Tibial nerve (tissue), 4 donors: ENCODE data around the gene BPI. TPM values are rescaled to one million over a fixed set of nuclear protein-coding genes. Genes with fewer than 3 reads are reported as not detected.

Experiments used
- DNase-seq, 2 donors: peaks; one replicate each; pipeline ENCODE4 v3.0.0-alpha.2; 2019; ENCODE audit warnings: low spot score in 2 of 2
- H3K27ac ChIP-seq, 4 donors: fragments of 200-600 bp; sonication (generic) in 3 of 4; one replicate each; pipeline ENCODE4 v1.5.1; 2017 to 2019; ENCODE audit warnings: mild to moderate bottlenecking in 1 of 4
- H3K27me3 ChIP-seq, 2 donors: fragments of 200-600 bp; sonication (generic) in 1 of 2; one replicate each; pipeline versions ENCODE4 v1.5.1 to v1.6.0; 2017 to 2019
- H3K36me3 ChIP-seq, 3 donors: fragments of 200-600 bp; sonication (generic); one replicate each; pipeline ENCODE4 v1.5.1; 2018 to 2019
- H3K4me1 ChIP-seq, 4 donors: fragments of 200-600 bp; sonication (generic) in 3 of 4; one replicate each; pipeline ENCODE4 v1.5.1; 2017 to 2019
- H3K4me3 ChIP-seq, 4 donors: fragments of 200-600 bp; sonication (generic) in 3 of 4; one replicate each; pipeline ENCODE4 v1.5.1; 2017 to 2019; ENCODE audit warnings: mild to moderate bottlenecking in 1 of 4, moderate library complexity in 1 of 4
- H3K9me3 ChIP-seq, 4 donors: fragments of 200-600 bp; sonication (generic) in 3 of 4; one replicate each; pipeline ENCODE4 v1.5.1; 2017 to 2019
- EP300 ChIP-seq, 2 donors: sonication (generic); formaldehyde crosslinking; IDR thresholded peaks; one replicate each; pipeline ENCODE4 v1.6.1; 2017; ENCODE audit warnings: antibody characterized with exemption in 2 of 2, mild to moderate bottlenecking in 1 of 2
- POLR2A ChIP-seq, 2 donors: fragments of 450-650 bp; IDR thresholded peaks; one replicate each; pipeline ENCODE4 v1.6.1; 2017; ENCODE audit warnings: antibody characterized with exemption in 2 of 2, mild to moderate bottlenecking in 2 of 2, moderate library complexity in 2 of 2
- WGBS, 2 donors: methylation state at CpG; one replicate each; pipeline ENCODE4 v1.1.5; 2018; 5-methylcytosine and 5-hydroxymethylcytosine counted together
- total RNA-seq, 4 donors: library from RNA; depleted of rRNA; stranded (reverse); fragments of >200 nt; gene quantifications; one replicate each; pipeline ENCODE4 v1.1.0, GENCODE V29; 2016
- TF ChIP-seq, protein P1 (sequence below), 5 experiments: fragments of 200-600 bp in 3 of 5; fragments of 450-650 bp in 2 of 5; sonication (generic) in 3 of 5; IDR thresholded peaks; one replicate each; pipeline ENCODE4 v1.5.1; 2016 to 2019; ENCODE audit warnings: antibody characterized with exemption in 5 of 5, mild to moderate bottlenecking in 3 of 5, moderate library complexity in 2 of 5

Gene BPI
- total RNA-seq, 4 donors from 2014 or later = 0.84 TPM; not detected in 3

DNA sequence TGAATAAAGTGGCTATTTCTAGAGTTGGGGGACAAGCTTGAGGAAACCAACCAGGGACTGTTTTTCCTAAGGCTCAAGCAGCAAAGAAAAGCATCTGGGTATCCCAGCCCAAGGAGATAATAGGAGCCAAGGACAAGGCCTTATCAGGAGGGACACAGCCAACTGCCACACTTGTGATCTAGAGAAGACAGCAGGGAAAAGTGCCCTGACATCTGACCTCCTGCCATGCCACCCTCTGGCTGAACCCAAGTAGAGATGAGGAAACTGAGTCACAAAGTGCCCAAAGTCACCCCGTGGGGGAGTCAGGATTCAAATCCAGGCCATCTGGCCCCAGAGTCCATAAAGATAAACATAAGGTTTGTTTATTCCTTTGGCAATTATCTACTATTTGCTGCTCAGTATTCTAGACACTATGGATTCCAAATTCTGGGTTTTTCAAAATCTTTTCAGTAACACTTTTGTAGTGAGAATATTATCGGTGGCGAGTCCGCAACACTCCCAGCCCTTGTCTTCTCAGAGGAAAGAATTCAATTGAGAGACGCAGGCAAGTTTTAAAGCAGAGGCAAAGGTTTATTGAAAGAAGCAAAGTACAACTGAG, 38.9 kb downstream of the BPI start:
- no peak for TF ChIP-seq POLR2A (IDR thresholded peaks at IDR 0.05)
- TF ChIP-seq, protein P1, sequence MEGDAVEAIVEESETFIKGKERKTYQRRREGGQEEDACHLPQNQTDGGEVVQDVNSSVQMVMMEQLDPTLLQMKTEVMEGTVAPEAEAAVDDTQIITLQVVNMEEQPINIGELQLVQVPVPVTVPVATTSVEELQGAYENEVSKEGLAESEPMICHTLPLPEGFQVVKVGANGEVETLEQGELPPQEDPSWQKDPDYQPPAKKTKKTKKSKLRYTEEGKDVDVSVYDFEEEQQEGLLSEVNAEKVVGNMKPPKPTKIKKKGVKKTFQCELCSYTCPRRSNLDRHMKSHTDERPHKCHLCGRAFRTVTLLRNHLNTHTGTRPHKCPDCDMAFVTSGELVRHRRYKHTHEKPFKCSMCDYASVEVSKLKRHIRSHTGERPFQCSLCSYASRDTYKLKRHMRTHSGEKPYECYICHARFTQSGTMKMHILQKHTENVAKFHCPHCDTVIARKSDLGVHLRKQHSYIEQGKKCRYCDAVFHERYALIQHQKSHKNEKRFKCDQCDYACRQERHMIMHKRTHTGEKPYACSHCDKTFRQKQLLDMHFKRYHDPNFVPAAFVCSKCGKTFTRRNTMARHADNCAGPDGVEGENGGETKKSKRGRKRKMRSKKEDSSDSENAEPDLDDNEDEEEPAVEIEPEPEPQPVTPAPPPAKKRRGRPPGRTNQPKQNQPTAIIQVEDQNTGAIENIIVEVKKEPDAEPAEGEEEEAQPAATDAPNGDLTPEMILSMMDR (IDR thresholded peaks at IDR 0.05) = no peak
- TF ChIP-seq EP300 (IDR thresholded peaks at IDR 0.05) = no peak
- Histone ChIP-seq H3K9me3 (peaks cover 0 to 8% (median 0%) of the 10 kb centered on the region in 4 donors), H3K4me1 (peaks cover 0 to 74% (median 6%) of the 10 kb centered on the region in 4 donors), H3K27me3 (no peaks in the 10 kb centered on the region), H3K4me3 (peak overlapping the region in 2 of 4 donors; percentile 2 to 34), H3K36me3 (no peaks in the 10 kb centered on the region), H3K27ac (peak overlapping the region; percentile 2 to 82 (median 58))
- no peak for DNase-seq
- 41 to 43% methylated on average over 5 of the region's 5 CpGs for WGBS, 2 donors

DNA sequence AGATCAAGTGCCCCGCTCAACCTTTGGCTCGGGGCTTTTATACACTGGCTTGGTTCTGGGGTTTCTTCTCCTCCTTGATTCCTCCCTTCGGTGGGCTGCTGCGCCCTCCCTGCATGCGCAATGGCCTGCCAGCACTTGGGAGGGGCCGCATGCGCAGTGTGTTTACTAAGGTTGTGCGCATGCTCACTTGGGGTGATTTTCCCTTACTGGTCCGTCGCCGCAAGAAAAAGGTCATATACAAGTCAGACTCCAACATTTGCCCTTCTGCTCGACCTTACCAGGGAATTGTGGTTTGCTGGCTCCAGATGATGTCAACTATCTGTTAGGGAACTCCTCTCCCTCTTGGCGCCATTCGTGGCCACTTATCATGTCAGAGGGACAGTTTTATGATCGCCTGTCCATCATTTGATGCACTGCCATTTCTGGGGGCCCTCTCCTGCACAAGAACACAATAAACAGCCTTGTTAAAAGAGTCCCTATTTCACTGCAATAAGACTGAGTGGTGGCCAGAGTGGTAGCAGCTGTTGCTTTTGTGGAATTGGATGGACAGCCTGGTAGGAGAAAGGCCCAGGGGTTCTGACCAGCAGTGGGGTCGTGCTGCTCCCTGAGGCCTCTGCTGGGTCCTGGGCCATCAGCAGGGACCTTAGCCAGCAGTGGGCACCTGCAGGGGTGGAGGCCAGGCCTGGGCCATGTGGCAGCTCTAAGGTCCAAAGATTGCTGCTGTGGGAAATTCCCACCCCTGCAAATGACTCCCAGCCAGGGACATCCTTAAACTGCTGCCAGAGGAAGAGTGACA, 39.6 kb downstream of the BPI start:
- H3K4me1 ChIP-seq = peaks cover 0 to 67% (median 6%) of the 10 kb centered on the region in 4 donors
- peak; percentile 24 to 44 for DNase-seq
- H3K4me3 ChIP-seq = peak overlapping the region in 2 of 4 donors; percentile 2 to 34
- H3K27ac ChIP-seq = peak overlapping the region; percentile 2 to 82 (median 58)
- no peaks in the 10 kb centered on the region for H3K36me3 ChIP-seq
- no peaks in the 10 kb centered on the region for H3K27me3 ChIP-seq
- 24 to 37% methylated on average over 16 of the region's 16 CpGs for WGBS, 2 donors
- no peak for TF ChIP-seq POLR2A (IDR thresholded peaks at IDR 0.05)
- TF ChIP-seq EP300 (IDR thresholded peaks at IDR 0.05) = peak in 1 of 2 donors; percentile 41
- peaks cover 0 to 1% (median 0%) of the 10 kb centered on the region in 4 donors for H3K9me3 ChIP-seq

DNA sequence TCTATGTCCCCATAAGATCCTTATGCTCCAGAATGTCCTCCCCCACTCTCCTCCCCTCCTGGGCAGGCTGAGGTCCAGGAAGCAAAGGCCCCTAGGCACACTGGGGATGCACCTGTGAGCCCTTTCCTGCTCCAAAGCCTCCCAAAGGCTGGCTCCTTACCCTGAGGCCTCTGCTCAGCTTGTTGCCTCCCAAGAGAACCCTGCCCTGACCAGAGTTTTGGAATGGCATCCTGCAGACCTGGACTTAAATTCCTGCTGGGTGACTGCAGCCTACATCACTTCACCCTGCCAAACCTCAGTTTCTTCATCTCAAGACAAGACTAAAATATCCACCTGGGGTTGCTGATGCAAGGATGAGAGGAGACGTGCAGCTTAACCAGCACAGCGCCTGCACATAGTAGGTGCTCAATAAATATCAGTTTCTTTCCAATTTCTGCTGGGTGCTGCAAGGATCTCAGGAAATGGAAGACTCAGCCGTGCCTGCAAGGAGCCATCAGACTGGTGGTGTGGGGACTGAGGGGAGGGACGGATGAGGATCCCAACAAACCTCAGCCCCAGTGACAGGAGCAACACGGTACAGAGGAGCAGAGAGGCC, 40.2 kb downstream of the BPI start:
- no peak for DNase-seq
- H3K36me3 ChIP-seq = no peaks in the 10 kb centered on the region
- 83 to 95% methylated on average over 5 of the region's 5 CpGs for WGBS, 2 donors
- no peaks in the 10 kb centered on the region for H3K27me3 ChIP-seq
- H3K4me3 ChIP-seq = no peak overlapping the region
- H3K9me3 ChIP-seq = no peaks in the 10 kb centered on the region
- TF ChIP-seq EP300 (IDR thresholded peaks at IDR 0.05) (no peak), POLR2A (IDR thresholded peaks at IDR 0.05) (no peak)
- TF ChIP-seq, protein P1 (IDR thresholded peaks at IDR 0.05) = no peak
- peak overlapping the region in 1 of 4 donors; percentile 55 for H3K27ac ChIP-seq
- peaks cover 0 to 60% (median 6%) of the 10 kb centered on the region in 4 donors for H3K4me1 ChIP-seq

DNA sequence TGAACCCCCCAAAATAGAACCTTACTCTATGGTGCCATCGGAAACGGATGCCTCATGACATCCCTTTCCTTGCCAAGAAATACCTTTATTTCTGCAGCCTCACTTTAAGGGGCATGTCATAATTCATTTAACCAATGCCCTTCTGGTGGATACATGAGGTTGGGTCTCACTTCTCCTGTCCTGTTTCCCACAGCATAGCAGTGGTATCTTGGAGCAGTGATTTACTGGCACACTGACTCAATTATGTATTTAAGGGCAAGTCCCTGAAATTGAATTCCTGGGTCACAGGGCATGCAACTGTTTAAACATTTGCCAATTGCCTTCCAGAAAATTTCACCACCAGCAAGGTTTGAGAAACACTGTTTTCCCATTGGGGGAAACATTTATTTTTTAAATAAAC, 41.7 kb downstream of the BPI start:
- no peak overlapping the region for H3K27ac ChIP-seq
- H3K9me3 ChIP-seq = no peaks in the 10 kb centered on the region
- H3K4me1 ChIP-seq = peaks cover 0 to 56% (median 6%) of the 10 kb centered on the region in 4 donors
- WGBS, 2 donors = 13 to 36% methylated on average over 2 of the region's 2 CpGs
- H3K36me3 ChIP-seq = no peaks in the 10 kb centered on the region
- DNase-seq = no peak
- no peak overlapping the region for H3K4me3 ChIP-seq
- no peaks in the 10 kb centered on the region for H3K27me3 ChIP-seq
- TF ChIP-seq, protein P1 (IDR thresholded peaks at IDR 0.05) = no peak
- TF ChIP-seq POLR2A (IDR thresholded peaks at IDR 0.05) = no peak
- no peak for TF ChIP-seq EP300 (IDR thresholded peaks at IDR 0.05)

DNA sequence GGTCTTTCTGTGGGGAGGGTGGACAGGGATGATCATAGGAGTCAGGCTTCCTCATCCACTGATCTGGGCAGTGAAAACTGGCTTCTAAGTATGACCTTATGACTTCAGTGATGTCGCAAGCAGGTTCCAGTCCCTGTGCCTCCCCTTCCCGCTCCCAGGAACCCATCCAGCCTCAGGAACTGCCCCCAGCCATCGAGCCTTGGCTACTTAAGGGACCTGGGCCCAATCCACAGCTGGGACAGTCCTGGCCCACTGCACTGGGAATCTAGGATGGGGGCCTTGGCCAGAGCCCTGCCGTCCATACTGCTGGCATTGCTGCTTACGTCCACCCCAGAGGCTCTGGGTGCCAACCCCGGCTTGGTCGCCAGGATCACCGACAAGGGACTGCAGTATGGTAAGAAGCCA, 42.3 kb downstream of the BPI start, which contains the start of gene LBP:
Gene LBP (plus strand): TSS at position 236 of the 405 bp plus-strand sequence. CDS start 35 bp downstream, at position 271.
- WGBS, 2 donors = 78 to 89% methylated on average over 5 to 7 of the region's 8 CpGs
- Histone ChIP-seq H3K9me3 (no peaks in the 10 kb centered on the region), H3K4me3 (no peak within 1 kb of the TSS), H3K4me1 (peaks cover 0 to 62% (median 8%) of the 10 kb centered on the region in 4 donors), H3K36me3 (no peaks in the 10 kb centered on the region), H3K27me3 (no peaks in the 10 kb centered on the region), H3K27ac (peak within 1 kb of the TSS in 1 of 4 donors; percentile 68)
- no peak for TF ChIP-seq POLR2A (IDR thresholded peaks at IDR 0.05)
- TF ChIP-seq, protein P1 (IDR thresholded peaks at IDR 0.05) = no peak
- no peak for TF ChIP-seq EP300 (IDR thresholded peaks at IDR 0.05)
- DNase-seq = no peak
